ENCODE results near the gene SLC6A9.

DNA sequence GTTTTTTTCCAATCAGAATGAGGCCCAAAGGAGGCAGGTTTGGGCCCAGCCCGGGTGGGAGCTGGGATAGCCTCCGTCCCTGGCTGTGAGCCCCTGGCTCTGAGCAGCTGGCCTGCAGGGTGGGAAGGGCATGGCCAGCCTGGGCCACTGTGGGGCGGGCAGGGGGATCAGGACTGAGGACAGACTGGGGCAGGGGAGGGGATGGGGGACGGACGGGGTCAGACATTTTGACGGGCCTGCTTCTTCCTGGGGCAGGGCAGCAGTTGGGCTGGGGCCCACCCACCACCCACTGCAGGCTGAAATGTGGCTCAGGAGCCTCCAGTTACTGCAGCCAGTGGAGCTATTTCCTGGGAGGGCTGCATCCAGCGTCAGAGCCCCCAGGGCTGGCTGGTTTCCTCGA, 2.5 kb upstream of the SLC6A9 start:
- no peak for TF ChIP-seq TCF12 (IDR thresholded peaks at IDR 0.05; ENCODE audit: low read depth)
- TF ChIP-seq, protein P1, sequence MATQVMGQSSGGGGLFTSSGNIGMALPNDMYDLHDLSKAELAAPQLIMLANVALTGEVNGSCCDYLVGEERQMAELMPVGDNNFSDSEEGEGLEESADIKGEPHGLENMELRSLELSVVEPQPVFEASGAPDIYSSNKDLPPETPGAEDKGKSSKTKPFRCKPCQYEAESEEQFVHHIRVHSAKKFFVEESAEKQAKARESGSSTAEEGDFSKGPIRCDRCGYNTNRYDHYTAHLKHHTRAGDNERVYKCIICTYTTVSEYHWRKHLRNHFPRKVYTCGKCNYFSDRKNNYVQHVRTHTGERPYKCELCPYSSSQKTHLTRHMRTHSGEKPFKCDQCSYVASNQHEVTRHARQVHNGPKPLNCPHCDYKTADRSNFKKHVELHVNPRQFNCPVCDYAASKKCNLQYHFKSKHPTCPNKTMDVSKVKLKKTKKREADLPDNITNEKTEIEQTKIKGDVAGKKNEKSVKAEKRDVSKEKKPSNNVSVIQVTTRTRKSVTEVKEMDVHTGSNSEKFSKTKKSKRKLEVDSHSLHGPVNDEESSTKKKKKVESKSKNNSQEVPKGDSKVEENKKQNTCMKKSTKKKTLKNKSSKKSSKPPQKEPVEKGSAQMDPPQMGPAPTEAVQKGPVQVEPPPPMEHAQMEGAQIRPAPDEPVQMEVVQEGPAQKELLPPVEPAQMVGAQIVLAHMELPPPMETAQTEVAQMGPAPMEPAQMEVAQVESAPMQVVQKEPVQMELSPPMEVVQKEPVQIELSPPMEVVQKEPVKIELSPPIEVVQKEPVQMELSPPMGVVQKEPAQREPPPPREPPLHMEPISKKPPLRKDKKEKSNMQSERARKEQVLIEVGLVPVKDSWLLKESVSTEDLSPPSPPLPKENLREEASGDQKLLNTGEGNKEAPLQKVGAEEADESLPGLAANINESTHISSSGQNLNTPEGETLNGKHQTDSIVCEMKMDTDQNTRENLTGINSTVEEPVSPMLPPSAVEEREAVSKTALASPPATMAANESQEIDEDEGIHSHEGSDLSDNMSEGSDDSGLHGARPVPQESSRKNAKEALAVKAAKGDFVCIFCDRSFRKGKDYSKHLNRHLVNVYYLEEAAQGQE (IDR thresholded peaks at IDR 0.05; ENCODE audit: low read depth), result no peak
- TF ChIP-seq EP300 (IDR thresholded peaks at IDR 0.05; ENCODE audit: borderline replicate concordance), result no peak
- TF ChIP-seq, protein P2, sequence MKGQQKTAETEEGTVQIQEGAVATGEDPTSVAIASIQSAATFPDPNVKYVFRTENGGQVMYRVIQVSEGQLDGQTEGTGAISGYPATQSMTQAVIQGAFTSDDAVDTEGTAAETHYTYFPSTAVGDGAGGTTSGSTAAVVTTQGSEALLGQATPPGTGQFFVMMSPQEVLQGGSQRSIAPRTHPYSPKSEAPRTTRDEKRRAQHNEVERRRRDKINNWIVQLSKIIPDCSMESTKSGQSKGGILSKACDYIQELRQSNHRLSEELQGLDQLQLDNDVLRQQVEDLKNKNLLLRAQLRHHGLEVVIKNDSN (IDR thresholded peaks at IDR 0.05), result no peak
- no peak for TF ChIP-seq NFIC (IDR thresholded peaks at IDR 0.05)
- no peak for TF ChIP-seq TAF1 (IDR thresholded peaks at IDR 0.05; ENCODE audit: low read depth)
- TF ChIP-seq CREB1 (IDR thresholded peaks at IDR 0.05; ENCODE audit: low read depth), result no peak
- TF ChIP-seq EGR1 (IDR thresholded peaks at IDR 0.05), result no peak
- no peak for TF ChIP-seq ZBTB7A (IDR thresholded peaks at IDR 0.05; ENCODE audit: low read depth)
- no peak for TF ChIP-seq YY1 (IDR thresholded peaks at IDR 0.05; ENCODE audit: low read depth)
- no peak for TF ChIP-seq CEBPB (IDR thresholded peaks at IDR 0.05)
